AG09319 (cell line): ENCODE results near the gene GTF3C5.
"Not testable (repeated sequence)": the region's sequence is repeated elsewhere in the genome, so short reads cannot be mapped to it uniquely, and the experiment has no call there.

Source experiments
- DNase-seq: peaks from one replicate; pipeline ENCODE4 v3.0.0-alpha.2; 2010; ENCODE audit warnings: low read depth; ENCODE audit errors: extremely low read depth
- TF ChIP-seq, protein P1 (sequence below): IDR thresholded peaks from 2 replicates; pipeline ENCODE4 v1.5.1; 2011; ENCODE audit warnings: low read depth, mild to moderate bottlenecking, inconsistent platforms, low read length, moderate library complexity

The GTF3C5 gene

DNA sequence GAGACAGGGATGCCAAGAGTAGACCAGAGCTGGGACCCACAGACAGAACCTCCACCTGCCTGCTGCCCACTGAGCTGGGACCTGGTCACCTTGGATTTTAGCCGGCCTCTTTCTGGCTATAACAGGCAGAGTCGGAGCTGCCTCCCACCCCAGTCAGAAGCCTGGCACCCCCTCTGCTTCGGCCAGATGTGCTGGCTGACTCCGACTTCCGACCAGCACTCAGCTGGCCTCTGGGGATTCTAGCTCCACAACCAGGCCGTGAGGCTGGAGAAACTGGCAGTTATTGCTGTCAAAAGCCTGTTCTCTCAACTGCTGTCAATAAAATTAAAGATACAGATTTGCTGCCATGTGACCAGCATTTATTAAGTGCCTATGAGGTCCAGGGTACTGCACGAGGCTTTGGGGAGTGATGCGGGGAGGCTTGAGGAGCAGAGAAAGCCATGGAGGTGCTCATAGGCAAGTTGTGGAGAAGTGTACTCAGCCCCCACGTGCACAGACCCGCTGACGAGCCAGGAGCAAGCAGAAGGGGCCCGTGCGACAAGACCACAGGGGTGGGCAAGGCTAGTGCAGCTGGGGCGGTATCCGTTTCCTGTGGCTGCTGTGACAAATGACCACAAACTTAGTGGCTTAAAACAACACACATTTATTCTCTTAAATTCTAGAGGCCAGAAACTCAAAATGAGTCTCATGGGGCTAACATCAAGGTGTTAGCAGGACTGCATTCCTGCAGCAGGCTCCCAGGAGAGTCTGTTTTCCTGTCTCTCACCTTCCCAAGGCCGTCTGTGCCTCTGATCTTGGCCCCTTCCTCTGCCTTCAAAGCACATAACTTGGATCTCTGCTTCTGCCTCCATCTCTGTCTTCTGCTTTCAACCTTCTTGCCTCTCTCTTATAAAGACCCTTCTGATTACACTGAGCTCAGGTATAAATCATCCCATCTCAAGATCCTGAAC, 39.2 kb upstream of the GTF3C5 start:
- TF ChIP-seq, protein P1, sequence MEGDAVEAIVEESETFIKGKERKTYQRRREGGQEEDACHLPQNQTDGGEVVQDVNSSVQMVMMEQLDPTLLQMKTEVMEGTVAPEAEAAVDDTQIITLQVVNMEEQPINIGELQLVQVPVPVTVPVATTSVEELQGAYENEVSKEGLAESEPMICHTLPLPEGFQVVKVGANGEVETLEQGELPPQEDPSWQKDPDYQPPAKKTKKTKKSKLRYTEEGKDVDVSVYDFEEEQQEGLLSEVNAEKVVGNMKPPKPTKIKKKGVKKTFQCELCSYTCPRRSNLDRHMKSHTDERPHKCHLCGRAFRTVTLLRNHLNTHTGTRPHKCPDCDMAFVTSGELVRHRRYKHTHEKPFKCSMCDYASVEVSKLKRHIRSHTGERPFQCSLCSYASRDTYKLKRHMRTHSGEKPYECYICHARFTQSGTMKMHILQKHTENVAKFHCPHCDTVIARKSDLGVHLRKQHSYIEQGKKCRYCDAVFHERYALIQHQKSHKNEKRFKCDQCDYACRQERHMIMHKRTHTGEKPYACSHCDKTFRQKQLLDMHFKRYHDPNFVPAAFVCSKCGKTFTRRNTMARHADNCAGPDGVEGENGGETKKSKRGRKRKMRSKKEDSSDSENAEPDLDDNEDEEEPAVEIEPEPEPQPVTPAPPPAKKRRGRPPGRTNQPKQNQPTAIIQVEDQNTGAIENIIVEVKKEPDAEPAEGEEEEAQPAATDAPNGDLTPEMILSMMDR: no peak

DNA sequence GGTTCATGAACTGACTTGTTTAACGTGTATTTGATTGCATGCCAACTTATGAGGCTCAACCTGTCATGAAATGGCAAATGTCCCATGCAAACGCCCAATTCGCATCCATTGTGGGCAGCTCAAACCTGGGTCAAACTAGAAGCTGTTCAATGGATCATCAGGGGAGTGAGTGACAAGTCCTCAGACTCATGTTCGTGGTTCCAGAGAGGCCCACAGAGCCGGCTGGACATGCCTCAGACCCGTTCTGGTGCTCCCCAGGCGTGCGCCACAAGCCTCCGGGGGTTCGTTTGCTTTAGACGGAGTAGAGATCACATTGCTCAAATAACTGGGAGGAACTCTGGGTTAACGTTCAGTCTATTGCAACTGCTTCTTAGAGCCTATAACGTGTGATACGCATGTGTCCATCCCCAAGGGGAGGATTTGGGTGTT, 37.3 kb upstream of the GTF3C5 start:
- TF ChIP-seq, protein P1: no peak
- DNase-seq: no peak

More for the DNA sequence above, 39.2 kb upstream of the GTF3C5 start:
- no peak for DNase-seq

DNA sequence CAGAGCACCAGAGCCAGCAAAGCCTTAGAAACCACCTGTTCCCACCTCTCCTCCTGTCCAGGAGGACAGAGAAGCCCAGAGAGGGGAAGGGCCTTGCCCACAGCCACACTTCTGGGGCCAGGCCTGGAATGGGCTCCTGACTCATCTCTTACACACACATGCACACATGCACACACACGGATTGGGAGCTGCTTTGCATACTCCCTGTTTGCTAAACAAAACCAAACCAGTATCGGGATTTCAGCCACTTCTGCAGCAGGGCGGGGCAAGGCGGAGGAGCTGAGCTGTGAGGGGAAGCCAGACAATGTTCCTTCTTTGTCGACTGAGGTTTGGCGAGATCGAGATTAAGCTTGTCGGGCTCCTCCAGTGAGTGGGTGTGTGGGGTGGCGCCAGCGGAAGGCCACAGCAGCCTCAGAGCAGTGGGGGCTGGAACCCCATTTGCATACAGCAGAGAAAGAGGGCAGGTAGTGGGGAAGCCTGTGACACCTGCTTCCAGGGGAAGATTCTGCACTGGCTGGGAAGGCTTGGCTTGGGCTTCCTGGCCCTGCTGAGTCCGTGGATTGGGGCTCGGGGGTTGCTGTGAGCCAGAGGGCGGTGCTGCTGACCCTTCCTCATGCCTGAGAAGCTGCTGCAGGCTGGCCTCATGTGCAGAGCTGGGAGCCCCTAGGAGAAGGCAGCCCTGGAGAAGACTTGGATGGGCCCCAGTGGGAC, 36.2 kb upstream of the GTF3C5 start:
- no peak for DNase-seq
- TF ChIP-seq, protein P1: no peak

DNA sequence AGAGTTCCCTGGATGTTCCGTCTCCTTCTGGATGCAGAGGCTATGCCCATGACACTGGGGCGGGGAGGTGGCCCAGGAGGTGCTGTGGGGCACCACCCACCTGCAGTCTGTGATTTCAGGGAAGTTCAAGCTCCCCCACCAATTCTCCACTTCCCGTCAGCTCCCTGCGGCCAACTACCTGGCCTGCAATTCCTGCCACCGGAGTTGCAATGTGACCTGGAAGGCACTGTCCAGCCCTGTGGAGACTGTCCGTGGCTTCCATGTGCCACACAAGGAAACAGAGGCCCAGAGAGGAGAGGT, 35.7 kb upstream of the GTF3C5 start:
- no peak for DNase-seq
- TF ChIP-seq, protein P1: no peak

DNA sequence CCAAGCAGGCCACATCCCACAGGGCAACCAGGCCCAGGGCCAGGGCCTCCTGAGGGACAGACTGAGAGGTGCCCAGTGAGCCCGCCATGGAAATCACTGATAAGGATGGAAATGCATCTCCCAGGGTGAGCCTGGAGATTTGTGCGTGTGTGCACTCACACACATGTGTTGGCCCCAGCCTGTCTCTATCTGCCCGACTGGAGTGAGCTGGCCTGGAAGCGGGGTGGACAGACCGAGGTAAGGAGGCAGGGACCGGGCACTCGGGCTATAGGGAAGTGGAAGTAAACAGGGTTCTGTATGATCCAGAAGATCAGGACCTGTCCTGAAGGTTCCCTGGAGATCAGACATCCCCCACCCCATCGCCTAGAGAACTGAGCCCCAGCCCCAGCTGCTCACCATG, 34.9 kb upstream of the GTF3C5 start:
- TF ChIP-seq, protein P1: no peak

DNA sequence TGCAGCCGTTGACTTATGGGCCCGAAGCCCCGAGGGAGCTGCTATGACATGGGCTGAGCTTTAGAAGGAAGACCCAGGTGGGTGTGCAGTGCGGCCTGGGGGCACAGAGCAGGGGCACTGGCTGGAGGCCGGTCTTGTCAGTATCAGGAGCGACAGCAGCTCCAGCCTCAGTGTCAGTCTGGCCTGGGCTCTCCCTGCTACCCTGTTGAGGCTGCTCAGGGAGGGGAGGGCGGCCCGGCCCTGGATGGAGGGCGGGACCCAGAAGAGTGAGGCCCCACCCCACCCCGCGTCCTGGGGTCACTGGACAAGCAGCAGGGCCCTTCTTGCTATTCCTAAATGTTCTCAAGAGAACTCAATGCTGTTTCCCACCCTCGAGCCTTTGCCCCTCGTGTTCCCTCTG, 34.3 kb upstream of the GTF3C5 start:
- no peak for DNase-seq
- TF ChIP-seq, protein P1: no peak

More for the DNA sequence above, 34.9 kb upstream of the GTF3C5 start:
- DNase-seq: no peak

DNA sequence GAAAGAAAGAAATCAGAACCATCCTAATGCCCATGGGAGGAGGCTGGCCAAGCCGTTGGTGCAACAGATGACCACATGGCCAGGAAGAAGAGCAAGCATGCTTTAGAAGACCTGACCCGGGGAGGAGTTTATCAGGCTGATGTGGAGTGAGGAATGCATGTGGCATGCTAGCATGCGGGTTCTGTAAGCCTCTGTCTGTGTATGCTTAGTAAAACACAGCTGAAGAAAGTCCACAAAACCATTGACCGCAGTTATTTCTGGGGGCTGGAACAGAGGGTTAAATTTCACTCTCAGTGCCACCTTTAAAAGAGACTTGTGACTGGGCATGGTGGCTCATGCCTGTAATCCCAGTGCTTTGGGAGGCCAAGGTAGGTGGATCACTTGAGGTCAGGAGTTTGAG, 33.2 kb upstream of the GTF3C5 start:
- TF ChIP-seq, protein P1: no peak
- DNase-seq: peak; percentile 0

DNA sequence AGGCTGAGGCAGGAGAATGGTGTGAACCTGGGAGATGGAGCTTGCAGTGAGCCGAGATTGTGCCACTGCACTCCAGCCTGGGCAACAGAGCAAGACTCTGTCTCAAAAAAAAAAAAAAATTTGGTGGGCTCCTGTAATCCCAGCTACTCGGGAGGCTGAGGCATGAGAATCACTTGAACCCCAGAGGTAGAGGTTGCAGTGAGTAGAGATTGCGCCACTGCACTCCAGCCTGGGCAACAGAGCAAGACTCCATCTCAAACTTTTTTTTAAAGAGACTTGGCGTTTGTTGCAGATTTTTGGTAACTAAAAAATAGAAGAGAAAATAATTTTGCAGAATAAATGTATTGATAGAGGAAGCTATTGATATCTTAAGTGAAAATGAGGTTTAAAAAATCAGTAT, 32.6 kb upstream of the GTF3C5 start:
- DNase-seq: not testable (repeated sequence)
